Endodermal cell (in vitro differentiated cells): ENCODE results near the gene SH3BP2. TPM values are rescaled to one million over a fixed set of nuclear protein-coding genes. Genes with fewer than 3 reads are reported as not detected.
A peak's percentile ranks its signal among the peaks of the same experiment; 100 is the strongest.

Experiments
- DNase-seq: peaks from one replicate; pipeline ENCODE4 v3.0.0-alpha.2; 2017
- H3K27ac ChIP-seq: 2 replicates; pipeline ENCODE4 v1.5.1; 2013; ENCODE audit warnings: mild to moderate bottlenecking, low read depth, low read length, moderate library complexity
- H3K27me3 ChIP-seq: 2 replicates; pipeline ENCODE4 v1.6.1; 2013; ENCODE audit warnings: mild to moderate bottlenecking, low read length, moderate library complexity; ENCODE audit not compliant: insufficient read depth, control insufficient read depth, poor library complexity, severe bottlenecking
- H3K36me3 ChIP-seq: 2 replicates; pipeline ENCODE4 v1.7.0; 2013; ENCODE audit warnings: mild to moderate bottlenecking, low read length, moderate library complexity; ENCODE audit not compliant: control insufficient read depth, insufficient read depth
- H3K4me1 ChIP-seq: one replicate; pipeline ENCODE4 v1.7.0; 2013; ENCODE audit warnings: low read length; ENCODE audit not compliant: control insufficient read depth, insufficient read depth
- H3K4me3 ChIP-seq: 2 replicates; pipeline ENCODE4 v1.5.1; 2013; ENCODE audit warnings: mild to moderate bottlenecking, low read length, moderate library complexity
- H3K9ac ChIP-seq: 2 replicates; pipeline ENCODE4 v1.6.1; 2013; ENCODE audit warnings: mild to moderate bottlenecking, low read length, moderate library complexity; ENCODE audit not compliant: poor library complexity, severe bottlenecking; ENCODE audit errors: extremely low read depth
- H3K9me3 ChIP-seq: 2 replicates; pipeline ENCODE4 v1.6.1; 2013; ENCODE audit warnings: mild to moderate bottlenecking, low read length, moderate library complexity; ENCODE audit not compliant: control insufficient read depth
- H3K27ac Mint-ChIP-seq: 2 replicates; pipeline ENCODE4 v1.8.0; 2020; ENCODE audit warnings: mixed read lengths
- H3K27me3 Mint-ChIP-seq: 2 replicates; pipeline ENCODE4 v1.8.0; 2021; ENCODE audit warnings: mild to moderate bottlenecking, mixed read lengths; ENCODE audit not compliant: insufficient read depth
- H3K36me3 Mint-ChIP-seq: 2 replicates; pipeline ENCODE4 v1.8.0; 2020; ENCODE audit warnings: low read depth, mixed read lengths
- H3K4me1 Mint-ChIP-seq: 2 replicates; pipeline ENCODE4 v1.8.0; 2020; ENCODE audit warnings: mixed read lengths
- H3K4me3 Mint-ChIP-seq: 2 replicates; pipeline ENCODE4 v1.8.0; 2020; ENCODE audit warnings: mild to moderate bottlenecking, moderate library complexity, mixed read lengths
- H3K9me3 Mint-ChIP-seq: 2 replicates; pipeline ENCODE4 v1.8.0; 2020; ENCODE audit warnings: mild to moderate bottlenecking, mixed read lengths
- WGBS, 2 experiments: methylation state at CpG; one replicate each; pipeline versions ENCODE4 v1.1.5 to v1.1.7; 2013; ENCODE audit warnings: missing lambda C conversion rate in 2 of 2, mixed read lengths in 1 of 2; ENCODE audit not compliant: insufficient coverage in 1 of 2, insufficient read length in 1 of 2; 5-methylcytosine and 5-hydroxymethylcytosine counted together
- total RNA-seq, 2 donors: library from RNA; stranded (reverse); fragmentation: NEBNext Ultra II Directional in 1 of 2; extraction: Animal tissue kit (Norgen Biotek cat#: 25700) in 1 of 2; gene quantifications; 2 replicates in 1 of 2; 3 replicates in 1 of 2; pipeline ENCODE4 v1.2.1, GENCODE V29; 2021
- TF ChIP-seq, protein P1 (sequence below): fragments of 200-600 bp; sonication (generic); conservative IDR thresholded peaks from 2 replicates; pipeline ENCODE4 v1.5.0; 2021; ENCODE audit warnings: antibody characterized with exemption, mild to moderate bottlenecking

SH3BP2 gene
- total RNA-seq, 2 donors from 2014 or later: 40.5 to 43.8 TPM

DNA sequence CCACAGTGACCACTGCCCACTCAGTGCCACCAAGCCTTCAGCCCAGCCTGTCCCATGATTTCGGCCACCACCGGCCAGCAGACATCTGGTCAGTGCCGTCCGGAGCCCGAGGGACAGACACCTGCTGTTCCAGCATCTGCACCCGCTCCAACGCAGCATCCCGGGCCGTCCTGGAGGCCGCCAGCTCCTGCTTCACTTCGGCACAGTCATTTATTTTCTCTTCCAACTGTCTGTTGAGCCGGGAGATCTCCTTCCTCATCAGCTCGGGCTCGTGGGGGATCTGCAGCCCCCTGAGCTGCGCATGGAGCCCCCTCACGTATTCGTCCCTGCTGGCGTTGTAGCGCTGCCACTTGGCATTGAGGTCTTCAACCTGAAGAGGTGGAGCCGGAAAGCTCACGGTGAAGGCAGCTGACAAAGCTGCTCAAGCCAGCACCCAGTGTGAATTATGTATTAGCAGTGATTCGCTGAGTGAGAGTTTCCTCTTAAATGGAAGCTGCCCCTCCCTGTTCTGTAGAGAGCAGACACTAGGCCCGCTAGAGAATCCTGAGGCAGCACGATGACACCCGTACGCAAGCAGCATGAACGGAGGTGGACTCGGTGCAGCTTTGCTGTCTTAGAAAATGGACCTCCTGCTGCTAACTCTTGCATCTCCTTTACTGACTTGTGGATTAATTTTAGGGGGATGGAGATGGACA is 48.2 kb upstream of the SH3BP2 start:
- no peaks in the 10 kb centered on the region for H3K27me3 ChIP-seq
- TF ChIP-seq, protein P1, sequence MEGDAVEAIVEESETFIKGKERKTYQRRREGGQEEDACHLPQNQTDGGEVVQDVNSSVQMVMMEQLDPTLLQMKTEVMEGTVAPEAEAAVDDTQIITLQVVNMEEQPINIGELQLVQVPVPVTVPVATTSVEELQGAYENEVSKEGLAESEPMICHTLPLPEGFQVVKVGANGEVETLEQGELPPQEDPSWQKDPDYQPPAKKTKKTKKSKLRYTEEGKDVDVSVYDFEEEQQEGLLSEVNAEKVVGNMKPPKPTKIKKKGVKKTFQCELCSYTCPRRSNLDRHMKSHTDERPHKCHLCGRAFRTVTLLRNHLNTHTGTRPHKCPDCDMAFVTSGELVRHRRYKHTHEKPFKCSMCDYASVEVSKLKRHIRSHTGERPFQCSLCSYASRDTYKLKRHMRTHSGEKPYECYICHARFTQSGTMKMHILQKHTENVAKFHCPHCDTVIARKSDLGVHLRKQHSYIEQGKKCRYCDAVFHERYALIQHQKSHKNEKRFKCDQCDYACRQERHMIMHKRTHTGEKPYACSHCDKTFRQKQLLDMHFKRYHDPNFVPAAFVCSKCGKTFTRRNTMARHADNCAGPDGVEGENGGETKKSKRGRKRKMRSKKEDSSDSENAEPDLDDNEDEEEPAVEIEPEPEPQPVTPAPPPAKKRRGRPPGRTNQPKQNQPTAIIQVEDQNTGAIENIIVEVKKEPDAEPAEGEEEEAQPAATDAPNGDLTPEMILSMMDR: no peak
- Mint-ChIP-seq H3K27ac (no peak overlapping the region), H3K4me3 (no peak overlapping the region), H3K27me3 (no peaks in the 10 kb centered on the region), H3K36me3 (peaks cover 48% of the 10 kb centered on the region), H3K4me1 (no peaks in the 10 kb centered on the region), H3K9me3 (no peaks in the 10 kb centered on the region)
- DNase-seq: no peak
- H3K4me1 ChIP-seq: no peaks in the 10 kb centered on the region
- no peak overlapping the region for H3K9ac ChIP-seq
- peaks cover 48% of the 10 kb centered on the region for H3K36me3 ChIP-seq
- H3K27ac ChIP-seq: no peak overlapping the region
- no peak overlapping the region for H3K4me3 ChIP-seq
- WGBS, 2 experiments: 90 to 92% methylated on average over 22 to 28 of the region's 28 CpGs
- no peaks in the 10 kb centered on the region for H3K9me3 ChIP-seq

DNA sequence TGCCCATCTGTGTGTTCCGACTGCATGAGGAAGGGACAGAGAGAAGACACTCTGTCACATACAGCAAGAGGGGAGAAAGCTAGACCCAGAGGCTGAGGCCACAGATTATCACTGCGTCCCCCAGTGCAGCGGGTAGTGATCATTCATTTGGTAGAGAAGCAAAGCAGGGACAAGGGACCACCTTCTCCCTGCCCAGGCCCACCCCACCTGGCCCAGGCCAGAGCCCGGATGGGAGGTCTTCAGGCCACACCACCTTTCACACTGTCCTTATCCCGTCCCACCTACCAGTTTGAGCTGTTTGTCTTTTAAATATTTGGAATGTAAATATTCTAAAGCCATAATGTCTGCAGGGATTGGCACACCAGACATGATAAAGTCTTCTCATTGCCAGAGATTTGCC is 47.4 kb upstream of the SH3BP2 start:
- Mint-ChIP-seq H3K9me3 (no peaks in the 10 kb centered on the region), H3K4me1 (no peaks in the 10 kb centered on the region), H3K27me3 (no peaks in the 10 kb centered on the region), H3K4me3 (no peak overlapping the region), H3K27ac (peak overlapping the region; percentile 13), H3K36me3 (peaks cover 49% of the 10 kb centered on the region)
- Histone ChIP-seq H3K36me3 (peaks cover 48% of the 10 kb centered on the region), H3K9ac (no peak overlapping the region), H3K4me3 (no peak overlapping the region), H3K27me3 (no peaks in the 10 kb centered on the region), H3K27ac (no peak overlapping the region), H3K9me3 (no peaks in the 10 kb centered on the region), H3K4me1 (no peaks in the 10 kb centered on the region)
- DNase-seq: no peak
- TF ChIP-seq, protein P1: no peak
- WGBS, 2 experiments: 96% methylated on average over 3 to 4 of the region's 5 CpGs

DNA sequence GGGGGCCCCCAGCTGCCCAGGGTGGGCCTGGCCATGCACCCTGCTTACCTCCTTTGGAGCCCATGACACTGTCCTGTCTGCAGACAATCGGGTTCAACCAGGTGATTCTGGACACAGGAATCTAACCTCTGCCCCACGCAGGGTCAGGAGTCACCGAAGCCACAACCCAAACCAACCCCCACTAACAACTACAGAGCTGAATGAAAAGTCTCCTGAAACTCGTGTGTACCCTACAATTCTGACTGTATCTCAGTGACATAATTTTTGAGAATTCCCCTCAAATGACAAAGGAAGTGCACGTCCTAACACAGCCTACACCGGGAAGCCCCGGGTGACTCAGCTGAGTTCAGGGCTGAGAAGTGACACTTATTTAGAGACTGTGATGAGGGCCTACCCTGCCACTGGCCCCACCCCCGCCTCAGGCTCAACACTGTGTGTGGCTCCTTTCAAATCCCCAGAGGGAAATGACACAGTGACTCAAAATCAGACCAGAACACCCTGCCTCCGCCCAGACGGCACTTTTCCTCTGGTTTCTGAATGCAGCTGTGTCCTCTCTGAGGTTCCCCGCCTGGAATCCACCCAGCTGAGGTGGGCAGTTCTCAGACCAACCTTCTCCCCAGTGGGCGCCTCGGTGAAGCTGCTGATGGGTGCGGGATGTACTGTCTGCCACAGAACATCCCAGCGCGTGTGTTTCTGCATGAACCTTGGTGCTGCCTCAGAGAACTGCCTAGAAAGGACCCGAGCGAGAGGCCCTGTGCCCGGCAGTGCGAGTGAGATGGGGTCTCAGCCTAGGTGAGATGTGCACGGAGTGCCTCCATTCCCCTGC is 46.7 kb upstream of the SH3BP2 start:
- no peak for DNase-seq
- H3K27me3 ChIP-seq: no peaks in the 10 kb centered on the region
- no peak overlapping the region for H3K4me3 ChIP-seq
- H3K4me1 ChIP-seq: no peaks in the 10 kb centered on the region
- H3K4me3 Mint-ChIP-seq: no peak overlapping the region
- WGBS, 2 experiments: 85 to 88% methylated on average over 15 to 21 of the region's 21 CpGs
- H3K9me3 ChIP-seq: no peaks in the 10 kb centered on the region
- no peak overlapping the region for H3K27ac ChIP-seq
- H3K4me1 Mint-ChIP-seq: no peaks in the 10 kb centered on the region
- H3K27me3 Mint-ChIP-seq: no peaks in the 10 kb centered on the region
- H3K27ac Mint-ChIP-seq: peak overlapping the region; percentile 66
- TF ChIP-seq, protein P1: no peak
- peaks cover 45% of the 10 kb centered on the region for H3K36me3 Mint-ChIP-seq
- no peaks in the 10 kb centered on the region for H3K9me3 Mint-ChIP-seq
- H3K36me3 ChIP-seq: peaks cover 48% of the 10 kb centered on the region
- H3K9ac ChIP-seq: no peak overlapping the region
